AG09309 (cell line): ENCODE results near the gene ARSD.
A peak's percentile ranks its signal among the peaks of the same experiment; 100 is the strongest.
"Not testable (repeated sequence)": the region's sequence is repeated elsewhere in the genome, so short reads cannot be mapped to it uniquely, and the experiment has no call there.

ENCODE experiments used
- DNase-seq: peaks from one replicate; pipeline ENCODE4 v3.0.0-alpha.2; 2010; ENCODE audit warnings: low read depth
- H3K4me3 ChIP-seq: 2 replicates; pipeline ENCODE4 v1.5.1; 2011; ENCODE audit warnings: mild to moderate bottlenecking, low read depth, low read length, moderate library complexity; ENCODE audit not compliant: control insufficient read depth
- CTCF ChIP-seq: IDR thresholded peaks from 2 replicates; pipeline ENCODE4 v1.5.1; 2011; ENCODE audit warnings: mild to moderate bottlenecking, low read depth, low read length, inconsistent platforms; ENCODE audit not compliant: insufficient read depth, control insufficient read depth; ENCODE audit errors: missing control alignments

The ARSD gene

GRCh38 chrX:2928583-2929434, at the start of gene ARSD:
TSS of gene ARSD (minus strand) at chrX:2929339. CDS start at chrX:2929275, 64 bp downstream.
- DNase-seq: peak; percentile 67
- TF ChIP-seq CTCF: no peak
- peak within 1 kb of the TSS; percentile 62 for H3K4me3 ChIP-seq

- DNase-seq, H3K4me3 ChIP-seq: not testable (repeated sequence)
These were observed 49.5 kb upstream of the ARSD start for GRCh38 chrX:2978639-2979038.

GRCh38 chrX:2974961-2975360, 45.8 kb upstream of the ARSD start:
- H3K4me3 ChIP-seq: no peak overlapping the region
- no peak for TF ChIP-seq CTCF
- DNase-seq: no peak

- DNase-seq: no peak
- TF ChIP-seq CTCF: no peak
- no peak overlapping the region for H3K4me3 ChIP-seq
These were observed 43.3 kb upstream of the ARSD start for GRCh38 chrX:2972391-2972790.

GRCh38 chrX:2969021-2969420, 39.9 kb upstream of the ARSD start:
- no peak for TF ChIP-seq CTCF
- no peak overlapping the region for H3K4me3 ChIP-seq
- DNase-seq: no peak

GRCh38 chrX:2967998-2968909, 39.1 kb upstream of the ARSD start:
- peak overlapping the region; percentile 17; the same call in 1 of the 2 replicates for H3K4me3 ChIP-seq
- TF ChIP-seq CTCF: no peak
- no peak for DNase-seq

GRCh38 chrX:2967584-2967983, 38.4 kb upstream of the ARSD start:
- no peak overlapping the region for H3K4me3 ChIP-seq
- DNase-seq: no peak
- no peak for TF ChIP-seq CTCF
